Measurements from ENCODE around the gene DLG5.

Gene DLG5

DNA sequence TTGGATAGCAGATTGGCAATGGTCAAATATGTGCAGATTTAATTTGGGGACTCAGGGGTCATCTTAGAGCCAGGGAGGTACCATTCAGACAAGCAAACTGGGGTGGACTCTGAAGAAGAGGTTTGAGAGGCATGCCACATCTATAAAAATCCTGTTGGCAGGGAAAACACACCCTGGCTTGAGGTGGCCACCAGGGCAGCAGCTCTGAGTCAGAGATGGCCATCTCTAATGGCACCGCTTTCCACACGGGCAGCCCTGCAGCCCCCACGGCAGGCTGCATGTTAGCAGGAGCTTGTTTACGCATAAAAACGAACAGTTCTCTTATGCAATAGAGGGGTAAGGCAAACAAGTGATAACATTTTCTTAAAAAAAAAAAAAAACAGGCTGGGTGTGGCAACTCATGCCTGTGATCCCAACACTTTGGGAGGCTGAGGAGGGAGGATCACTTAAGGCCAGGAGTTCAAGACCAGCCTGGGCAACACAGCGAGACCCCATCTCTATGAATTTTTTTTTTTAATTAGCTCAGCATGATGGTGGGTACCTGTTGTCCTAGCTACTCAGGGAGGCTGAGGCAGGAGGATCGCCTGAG, 14.9 kb downstream of the DLG5 start:
- DNase-seq, result no peak

DNA sequence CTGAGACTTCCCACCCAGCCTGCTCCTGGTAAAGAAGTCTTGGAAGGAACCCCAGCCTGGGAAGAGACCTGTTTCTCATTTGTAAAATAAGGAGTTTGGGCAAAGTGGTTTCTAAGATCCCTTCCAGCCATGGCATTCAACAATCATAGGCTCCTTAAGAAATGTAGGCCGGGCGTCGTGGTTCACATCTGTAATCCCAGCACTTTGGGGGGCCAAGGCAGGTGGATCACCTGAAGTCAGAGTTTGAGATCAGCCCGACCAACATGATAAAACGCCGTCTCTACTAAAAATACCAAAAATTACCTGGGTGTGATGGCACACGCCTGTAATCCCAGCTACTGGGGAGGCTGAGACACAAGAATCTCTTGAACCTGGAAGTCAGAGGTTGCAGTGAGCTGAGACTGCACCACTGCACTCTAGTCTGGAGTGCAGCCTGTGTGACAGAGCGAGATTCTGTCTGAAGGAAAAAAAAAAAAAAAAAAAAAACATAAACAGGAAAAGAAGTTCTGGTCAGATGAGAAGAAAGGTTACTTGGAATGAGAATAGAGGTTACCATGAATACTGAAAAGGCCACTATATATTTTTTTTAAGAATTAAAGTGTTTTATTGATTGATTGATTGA, 15.9 kb downstream of the DLG5 start:
- DNase-seq, result no peak

DNA sequence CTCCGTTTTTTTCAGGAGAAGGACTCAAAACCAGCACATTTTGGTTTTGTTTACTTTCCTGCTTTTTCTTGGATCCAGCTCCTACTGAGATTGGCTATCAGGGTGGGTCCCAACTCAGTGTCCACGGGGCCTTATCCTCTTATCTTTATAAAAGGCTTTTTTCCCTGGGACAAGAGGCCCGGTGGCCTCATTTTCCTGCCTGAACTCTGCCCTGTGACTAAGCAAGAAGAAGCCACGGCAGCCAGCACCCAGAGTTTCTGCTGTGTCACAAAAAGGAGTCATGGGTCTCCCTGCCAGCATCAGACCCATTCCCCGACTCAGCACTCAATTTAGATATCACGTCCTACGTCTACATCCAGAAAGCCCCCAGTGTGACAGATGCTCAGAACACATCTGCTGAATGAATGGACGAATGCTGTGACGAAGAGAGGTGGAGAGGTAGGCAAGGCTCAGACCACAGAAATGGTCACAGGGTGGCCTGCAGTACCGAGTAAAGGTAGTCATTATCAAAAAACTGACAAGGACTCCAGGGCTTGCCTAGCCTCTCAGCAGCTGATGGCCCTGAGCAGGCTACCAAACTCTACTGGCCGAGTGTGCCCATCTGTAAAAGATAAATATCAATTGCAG, 16.7 kb downstream of the DLG5 start:
- no peak for DNase-seq

DNA sequence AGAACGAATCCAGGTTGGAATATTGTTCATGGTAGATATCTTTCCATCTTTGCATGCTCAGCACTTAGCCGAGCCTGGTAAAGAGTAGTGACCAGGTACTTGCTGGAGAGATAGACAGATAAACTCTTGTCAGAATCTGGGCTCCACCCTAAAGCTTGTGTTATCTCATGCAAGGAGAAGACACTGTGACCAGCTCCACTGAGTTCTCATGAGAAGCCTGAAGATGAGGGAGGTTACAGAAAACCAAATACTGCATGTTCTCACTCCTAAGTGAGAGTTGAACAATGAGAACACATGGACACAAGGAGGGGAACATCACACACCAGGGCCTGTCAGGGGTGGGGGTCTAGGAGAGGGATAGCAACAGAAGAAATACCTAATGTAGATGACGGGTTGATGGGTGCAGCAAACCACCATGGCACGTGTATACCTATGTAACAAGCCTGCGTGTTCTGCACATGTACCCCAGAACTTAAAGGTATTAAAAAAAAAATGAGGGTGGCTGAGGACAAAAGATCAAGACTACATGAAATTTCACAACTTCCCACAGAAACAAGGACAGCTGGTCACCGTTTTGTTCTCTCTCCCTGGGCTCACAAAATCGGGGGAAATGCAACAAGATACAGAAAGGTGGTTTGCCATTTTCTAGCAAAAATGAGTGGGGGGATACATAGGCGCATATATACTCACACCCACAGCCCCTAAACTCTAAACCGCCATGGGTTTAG, 17.4 kb downstream of the DLG5 start:
- DNase-seq, result no peak

DNA sequence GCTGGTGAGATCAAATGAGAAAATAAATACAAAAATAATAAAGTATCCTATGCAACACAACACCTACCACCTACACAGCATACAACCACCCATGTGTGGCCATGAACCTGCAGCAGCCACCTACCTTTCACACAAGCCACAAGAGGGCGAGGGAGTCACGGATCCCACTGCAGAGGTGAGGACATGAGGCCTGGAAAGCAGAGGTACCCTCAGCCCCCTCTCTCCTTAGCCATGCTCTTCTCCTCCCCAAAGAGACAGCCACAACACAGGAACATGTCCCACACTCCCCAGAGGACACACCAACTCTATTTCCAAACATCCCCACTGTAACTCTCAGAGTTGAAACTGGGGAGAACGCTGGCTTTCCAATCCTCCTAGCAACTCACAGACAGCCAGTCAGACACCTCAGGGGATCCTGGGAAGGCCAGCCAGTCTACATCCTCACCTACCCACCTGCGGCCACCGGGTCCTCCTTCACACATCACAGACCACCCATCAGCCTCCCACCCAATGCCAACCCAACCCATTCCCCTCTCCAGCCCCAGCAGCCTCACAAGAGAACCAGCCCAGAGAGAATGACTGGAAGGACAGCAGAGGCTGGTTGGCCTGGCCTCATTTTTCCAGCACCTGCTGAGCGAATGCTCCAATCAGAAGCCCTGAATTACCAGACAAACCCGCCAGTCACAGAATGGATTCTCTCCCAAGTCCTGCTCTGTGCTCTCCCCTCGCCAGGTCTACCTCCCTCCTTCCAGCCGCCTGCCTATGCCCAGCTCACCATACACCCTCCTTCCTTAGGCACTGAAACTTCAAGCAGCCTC, 18.4 kb downstream of the DLG5 start:
- DNase-seq, result no peak

- no peak for DNase-seq
Measured at GRCh38 chr10:77907462-77907861, 19.1 kb downstream of the DLG5 start.

DNA sequence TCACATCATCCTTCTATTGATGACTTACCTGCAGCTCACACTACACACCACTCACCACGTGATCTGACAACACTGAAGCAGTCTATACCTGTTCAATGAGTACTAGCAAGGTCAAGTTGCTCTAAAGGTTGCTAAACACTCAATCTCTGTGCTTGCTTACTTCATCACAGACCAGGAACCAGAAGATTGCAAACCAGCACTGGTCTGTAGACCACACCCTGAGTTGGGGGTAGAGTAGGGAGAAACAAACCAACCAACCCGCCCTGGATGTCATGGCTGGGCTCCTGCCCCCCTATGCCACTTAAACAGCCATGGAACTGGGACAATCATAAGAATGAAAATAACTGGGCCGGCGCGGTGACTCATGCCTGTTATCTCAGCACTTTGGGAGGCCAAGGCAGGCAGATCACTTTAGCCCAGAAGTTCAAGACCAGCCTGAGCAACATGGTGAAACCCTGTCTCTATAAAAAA, 19.6 kb downstream of the DLG5 start:
- DNase-seq, result no peak

DNA sequence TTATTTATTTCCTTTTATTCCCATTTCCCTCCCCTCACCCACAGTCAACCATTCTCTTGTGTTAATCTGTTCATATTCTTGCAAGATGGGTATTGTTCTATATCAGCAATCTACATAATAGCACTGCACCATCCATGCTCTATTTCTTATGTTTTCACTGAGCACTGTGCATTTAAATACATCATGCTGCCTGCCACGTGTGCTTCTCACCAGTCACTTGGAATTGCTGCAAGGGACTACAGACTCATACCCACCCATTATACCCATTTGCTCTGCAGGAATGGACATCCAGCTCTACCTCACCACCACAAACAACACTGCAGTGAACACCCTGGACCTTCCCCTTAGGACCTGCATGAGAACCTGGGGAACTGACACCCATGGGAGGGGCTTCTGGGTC, 20.8 kb downstream of the DLG5 start:
- DNase-seq, result no peak

- no peak for DNase-seq
Measured at GRCh38 chr10:77905086-77905748, 21.3 kb downstream of the DLG5 start.

GRCh38 chr10:77904100-77904840, 22.3 kb downstream of the DLG5 start:
- DNase-seq, result no peak

- no peak for DNase-seq
Measured at GRCh38 chr10:77902159-77902558, 24.4 kb downstream of the DLG5 start.

DNA sequence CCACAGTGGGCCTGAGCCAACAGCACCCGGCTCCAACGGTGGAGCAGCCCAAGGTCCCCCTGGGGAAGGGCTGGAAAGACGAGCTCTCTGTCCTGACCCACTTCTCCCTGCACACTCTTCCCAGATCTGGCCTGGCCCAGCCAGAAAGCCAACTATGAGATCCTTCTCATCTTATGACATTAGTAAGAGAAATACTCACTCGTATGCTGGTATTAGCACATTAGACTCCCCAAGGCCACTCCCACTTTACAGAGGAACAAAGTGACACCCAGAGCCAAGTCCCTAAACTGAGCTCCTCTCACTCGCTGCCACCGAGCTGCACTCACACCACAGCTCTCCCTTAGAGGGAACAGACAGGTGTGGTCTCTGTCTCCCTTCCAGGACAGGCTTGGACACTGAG, 24.8 kb downstream of the DLG5 start:
- no peak for DNase-seq

- DNase-seq, result no peak
Measured at GRCh38 chr10:77899690-77900089, 26.9 kb downstream of the DLG5 start.

GRCh38 chr10:77899080-77899477, 27.5 kb downstream of the DLG5 start:
- DNase-seq, result no peak

DNA sequence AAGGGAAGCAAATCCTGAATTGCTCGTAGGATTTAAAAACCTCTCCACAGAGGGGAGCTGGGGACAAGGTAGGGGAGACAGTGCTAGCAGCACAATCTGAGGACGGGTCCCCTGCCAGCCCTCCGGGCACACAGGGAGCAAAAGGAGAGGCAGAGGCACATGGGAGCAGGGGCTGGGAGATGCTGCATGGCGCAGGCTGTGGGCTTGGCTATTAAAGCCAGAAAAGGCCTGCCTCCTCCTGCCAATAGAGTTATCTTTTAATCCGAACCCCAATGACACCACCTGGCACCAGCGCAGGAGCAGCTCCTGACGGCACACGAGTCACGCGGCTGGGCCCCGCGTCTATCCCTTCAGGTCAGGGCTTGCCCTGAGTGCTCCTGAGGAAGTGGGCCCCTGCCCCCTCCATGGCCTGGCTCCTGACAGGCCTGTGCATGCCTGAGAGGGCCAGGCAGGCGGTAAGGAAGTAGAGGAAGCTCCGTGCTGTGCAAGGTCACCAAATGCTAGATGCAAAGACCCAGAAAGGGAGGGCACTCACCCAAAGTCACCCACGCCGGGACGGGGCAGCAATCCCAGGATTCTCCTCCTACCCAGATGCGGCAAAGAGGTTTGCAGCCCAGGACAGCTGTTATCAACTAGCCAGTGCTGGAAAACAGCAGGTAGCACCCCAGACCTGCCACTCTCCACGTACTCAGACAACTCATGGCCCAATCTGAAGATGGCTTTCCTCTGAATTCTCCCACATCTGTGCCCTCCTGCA, 28.1 kb downstream of the DLG5 start:
- no peak for DNase-seq

DNA sequence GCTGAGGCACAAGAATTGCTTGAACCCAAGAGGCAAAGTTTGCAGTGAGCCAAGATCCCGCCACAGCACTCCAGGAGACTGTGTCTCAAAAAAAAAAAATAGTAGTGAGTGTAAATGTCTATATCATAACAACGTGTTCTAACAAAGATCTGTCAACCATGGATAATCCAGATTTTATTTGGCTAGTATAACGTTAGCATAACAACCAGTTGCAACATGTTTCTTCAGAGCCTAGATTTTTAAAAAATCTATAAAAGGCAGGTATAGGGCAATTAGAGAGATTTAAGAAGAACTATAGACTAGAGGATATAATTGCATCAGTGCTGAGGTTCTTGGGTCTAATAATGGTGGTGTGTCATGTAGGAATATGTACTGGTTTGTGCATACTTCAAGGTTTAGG, 30.5 kb downstream of the DLG5 start:
- DNase-seq, result no peak

- DNase-seq, result no peak
Measured at GRCh38 chr10:77894058-77894457, 32.5 kb downstream of the DLG5 start.

- DNase-seq, result no peak
Measured at GRCh38 chr10:77893386-77893785, 33.2 kb downstream of the DLG5 start.

- DNase-seq, result no peak
Measured at GRCh38 chr10:77892761-77893160, 33.8 kb downstream of the DLG5 start.

GRCh38 chr10:77892021-77892739, 34.4 kb downstream of the DLG5 start:
- DNase-seq, result no peak

All from activated CD4-positive, CD25-positive, alpha-beta regulatory T cell treated with anti-CD3 and anti-CD28 coated beads, Interleukin-2, amount 50 U/mL, for 72 hours (primary cell).